Panc1 (cell line): ENCODE data around the gene SYCE1L. TPM values are rescaled to one million over a fixed set of nuclear protein-coding genes. Genes with fewer than 3 reads are reported as not detected.

Experiments used
- ATAC-seq: fragments of 200-7000 bp; cut with Tn5 transposase; 2 replicates; pipeline ENCODE4 v1.9.1; 2020; ENCODE audit warnings: mild to moderate bottlenecking, moderate library complexity
- BruUV-seq: library from RNA; stranded (reverse); fragments of 400-500 nt; replicated peaks from 2 replicates; lab custom pipeline; 2021; lab: Mats Ljungman, UMichigan
- CTCF ChIA-PET: fragments of 300-600 bp; sonication (Branson Sonifier 250); formaldehyde crosslinking; loops from one replicate; lab custom pipeline; 2022; ENCODE audit warnings: antibody characterized with exemption; lab: Charles Lee
- POLR2A ChIA-PET: fragments of 300-600 bp; sonication (Branson Sonifier 250); formaldehyde crosslinking; loops from one replicate; lab custom pipeline; 2022; ENCODE audit warnings: antibody characterized with exemption; lab: Charles Lee
- DNase-seq: peaks from one replicate; pipeline ENCODE4 v3.0.0-alpha.2; 2010; ENCODE audit warnings: low read depth, low spot score
- H3K27ac ChIP-seq: 2 replicates; pipeline ENCODE4 v1.5.1; 2011; ENCODE audit warnings: mild to moderate bottlenecking, low read length, inconsistent platforms
- H3K27me3 ChIP-seq: fragments of 200-500 bp; sonication (Bioruptor generic); 2 replicates; pipeline ENCODE4 v1.6.0; 2014; ENCODE audit warnings: low read length, inconsistent platforms; ENCODE audit not compliant: control insufficient read depth, insufficient read depth
- H3K36me3 ChIP-seq: fragments of 200-500 bp; sonication (Bioruptor generic); 2 replicates; pipeline ENCODE4 v1.5.1; 2014; ENCODE audit warnings: inconsistent platforms, mild to moderate bottlenecking, low read length, moderate library complexity; ENCODE audit not compliant: control insufficient read depth, insufficient read depth
- H3K4me1 ChIP-seq: 2 replicates; pipeline ENCODE4 v1.5.1; 2011; ENCODE audit warnings: inconsistent platforms, mild to moderate bottlenecking, low read length, moderate library complexity; ENCODE audit not compliant: control insufficient read depth, insufficient read depth
- H3K4me3 ChIP-seq, 2 experiments: 2 replicates each; pipeline ENCODE4 v1.5.1; 2011 to 2012; ENCODE audit warnings: low read depth in 2 of 2, low read length in 2 of 2, mild to moderate bottlenecking in 2 of 2, inconsistent platforms in 1 of 2, moderate library complexity in 1 of 2
- H3K9me3 ChIP-seq: fragments of 200-500 bp; sonication (Bioruptor generic); 2 replicates; pipeline ENCODE4 v1.5.1; 2014; ENCODE audit warnings: low read depth, mild to moderate bottlenecking, inconsistent platforms, low read length, moderate library complexity; ENCODE audit not compliant: control insufficient read depth, insufficient read depth
- POLR2AphosphoS5 ChIP-seq: IDR thresholded peaks from 2 replicates; pipeline ENCODE4 v1.6.1; 2012; ENCODE audit warnings: mild to moderate bottlenecking, low read depth, low read length, moderate library complexity
- SIN3A ChIP-seq: IDR thresholded peaks from 2 replicates; pipeline ENCODE4 v1.6.1; 2012; ENCODE audit warnings: low read depth, mild to moderate bottlenecking, low read length, moderate library complexity, borderline replicate concordance; ENCODE audit not compliant: insufficient read depth
- TCF7L2 ChIP-seq: IDR thresholded peaks from 2 replicates; pipeline ENCODE4 v1.6.1; 2011; ENCODE audit warnings: mild to moderate bottlenecking, low read depth, low read length, inconsistent platforms
- in situ Hi-C: cut with HindIII; loops from 2 replicates; pipeline ENCODE4 v1.10.0; 2016; ENCODE audit warnings: low sequenced_read_pairs, low pct_unique_long_range_greater_than_20kb
- intact Hi-C: fragments of 100-400 bp; cut with micrococcal nuclease; formaldehyde crosslinking; loops from one replicate; pipeline ENCODE4 v1.10.0; 2022; ENCODE audit not compliant: unreplicated experiment
- total RNA-seq: library from RNA; stranded (reverse); gene quantifications from one replicate; pipeline ENCODE4 v1.2.1, GENCODE V29; 2021; ENCODE audit not compliant: unreplicated experiment
- TF ChIP-seq, protein P1 (sequence below), 2 experiments: IDR thresholded peaks; 2 replicates each; pipeline ENCODE4 v1.6.1; 2011 to 2012; ENCODE audit warnings: low read depth in 2 of 2, control low read depth in 1 of 2, low read length in 1 of 2, mild to moderate bottlenecking in 1 of 2, moderate library complexity in 1 of 2; ENCODE audit not compliant: insufficient read depth in 1 of 2
- TF ChIP-seq, protein P2 (sequence below): fragments of 450-650 bp; IDR thresholded peaks from 2 replicates; pipeline ENCODE4 v1.5.1; 2017; ENCODE audit warnings: mild to moderate bottlenecking

The SYCE1L gene
- total RNA-seq, 1 experiment from 2014 or later = 4.5 TPM

DNA sequence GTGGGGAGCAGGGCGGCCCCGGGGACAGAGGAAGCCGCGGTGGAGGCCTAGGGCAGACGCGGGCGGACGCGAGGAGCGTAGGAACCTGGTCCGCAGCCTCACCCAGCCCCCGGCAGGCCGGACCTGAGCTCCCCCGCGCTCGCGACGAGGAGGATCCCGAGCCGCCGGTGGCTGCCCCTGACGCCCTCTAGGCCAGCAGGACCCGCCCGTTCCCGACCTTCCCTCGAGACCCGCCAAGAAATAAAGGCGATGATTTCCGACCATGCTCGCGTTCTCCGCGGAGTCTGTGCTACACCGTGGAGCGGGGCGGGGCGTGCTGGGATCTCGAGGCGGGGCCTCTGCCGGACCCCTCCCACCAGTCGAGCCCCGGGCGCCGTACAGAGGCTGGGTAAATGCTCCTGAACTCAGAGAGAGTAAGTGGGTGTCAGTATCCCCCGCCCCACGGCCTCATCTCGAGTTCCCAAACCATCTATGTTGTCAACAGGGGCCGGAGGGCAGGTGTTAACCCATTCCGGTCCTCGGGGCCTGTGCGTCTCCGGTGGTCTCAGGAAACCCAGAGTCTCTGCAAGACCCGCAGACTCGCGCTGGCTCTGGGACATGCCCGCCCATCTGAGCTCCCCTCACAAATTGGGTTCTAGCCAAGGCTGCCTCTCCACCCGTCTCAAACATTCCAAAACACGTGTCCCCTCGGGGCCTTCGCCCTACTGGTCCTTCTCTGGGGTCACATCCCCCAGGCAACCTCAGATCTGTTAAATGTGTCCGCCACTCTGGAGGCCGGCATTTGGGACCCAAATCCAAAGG, 13.7 kb downstream of the SYCE1L start:
- Histone ChIP-seq H3K27me3 (no peaks in the 10 kb centered on the region), H3K36me3 (no peaks in the 10 kb centered on the region), H3K27ac (peak overlapping the region; percentile 70; the same call in 1 of the 2 replicates), H3K4me3 (peak overlapping the region; percentile 64), H3K4me1 (peaks cover 13% of the 10 kb centered on the region; the same call in 1 of the 2 replicates), H3K9me3 (no peaks in the 10 kb centered on the region)
- TF ChIP-seq, protein P1, sequence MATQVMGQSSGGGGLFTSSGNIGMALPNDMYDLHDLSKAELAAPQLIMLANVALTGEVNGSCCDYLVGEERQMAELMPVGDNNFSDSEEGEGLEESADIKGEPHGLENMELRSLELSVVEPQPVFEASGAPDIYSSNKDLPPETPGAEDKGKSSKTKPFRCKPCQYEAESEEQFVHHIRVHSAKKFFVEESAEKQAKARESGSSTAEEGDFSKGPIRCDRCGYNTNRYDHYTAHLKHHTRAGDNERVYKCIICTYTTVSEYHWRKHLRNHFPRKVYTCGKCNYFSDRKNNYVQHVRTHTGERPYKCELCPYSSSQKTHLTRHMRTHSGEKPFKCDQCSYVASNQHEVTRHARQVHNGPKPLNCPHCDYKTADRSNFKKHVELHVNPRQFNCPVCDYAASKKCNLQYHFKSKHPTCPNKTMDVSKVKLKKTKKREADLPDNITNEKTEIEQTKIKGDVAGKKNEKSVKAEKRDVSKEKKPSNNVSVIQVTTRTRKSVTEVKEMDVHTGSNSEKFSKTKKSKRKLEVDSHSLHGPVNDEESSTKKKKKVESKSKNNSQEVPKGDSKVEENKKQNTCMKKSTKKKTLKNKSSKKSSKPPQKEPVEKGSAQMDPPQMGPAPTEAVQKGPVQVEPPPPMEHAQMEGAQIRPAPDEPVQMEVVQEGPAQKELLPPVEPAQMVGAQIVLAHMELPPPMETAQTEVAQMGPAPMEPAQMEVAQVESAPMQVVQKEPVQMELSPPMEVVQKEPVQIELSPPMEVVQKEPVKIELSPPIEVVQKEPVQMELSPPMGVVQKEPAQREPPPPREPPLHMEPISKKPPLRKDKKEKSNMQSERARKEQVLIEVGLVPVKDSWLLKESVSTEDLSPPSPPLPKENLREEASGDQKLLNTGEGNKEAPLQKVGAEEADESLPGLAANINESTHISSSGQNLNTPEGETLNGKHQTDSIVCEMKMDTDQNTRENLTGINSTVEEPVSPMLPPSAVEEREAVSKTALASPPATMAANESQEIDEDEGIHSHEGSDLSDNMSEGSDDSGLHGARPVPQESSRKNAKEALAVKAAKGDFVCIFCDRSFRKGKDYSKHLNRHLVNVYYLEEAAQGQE (IDR thresholded peaks at IDR 0.05; ENCODE audit: insufficient read depth in 1 of 2, low read depth in 2 of 2, low read length in 1 of 2) = no peak
- TF ChIP-seq POLR2AphosphoS5 = no peak
- TF ChIP-seq, protein P2, sequence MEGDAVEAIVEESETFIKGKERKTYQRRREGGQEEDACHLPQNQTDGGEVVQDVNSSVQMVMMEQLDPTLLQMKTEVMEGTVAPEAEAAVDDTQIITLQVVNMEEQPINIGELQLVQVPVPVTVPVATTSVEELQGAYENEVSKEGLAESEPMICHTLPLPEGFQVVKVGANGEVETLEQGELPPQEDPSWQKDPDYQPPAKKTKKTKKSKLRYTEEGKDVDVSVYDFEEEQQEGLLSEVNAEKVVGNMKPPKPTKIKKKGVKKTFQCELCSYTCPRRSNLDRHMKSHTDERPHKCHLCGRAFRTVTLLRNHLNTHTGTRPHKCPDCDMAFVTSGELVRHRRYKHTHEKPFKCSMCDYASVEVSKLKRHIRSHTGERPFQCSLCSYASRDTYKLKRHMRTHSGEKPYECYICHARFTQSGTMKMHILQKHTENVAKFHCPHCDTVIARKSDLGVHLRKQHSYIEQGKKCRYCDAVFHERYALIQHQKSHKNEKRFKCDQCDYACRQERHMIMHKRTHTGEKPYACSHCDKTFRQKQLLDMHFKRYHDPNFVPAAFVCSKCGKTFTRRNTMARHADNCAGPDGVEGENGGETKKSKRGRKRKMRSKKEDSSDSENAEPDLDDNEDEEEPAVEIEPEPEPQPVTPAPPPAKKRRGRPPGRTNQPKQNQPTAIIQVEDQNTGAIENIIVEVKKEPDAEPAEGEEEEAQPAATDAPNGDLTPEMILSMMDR = no peak
- no peak for TF ChIP-seq SIN3A
- TF ChIP-seq TCF7L2 = no peak
- in situ Hi-C loops (no loop called here), intact Hi-C loops (no loop called here)
- POLR2A ChIA-PET = no interaction called here
- DNase-seq (no peak), ATAC-seq (peak; percentile 90)
- CTCF ChIA-PET = no interaction called here
- no TSS peak for BruUV-seq

DNA sequence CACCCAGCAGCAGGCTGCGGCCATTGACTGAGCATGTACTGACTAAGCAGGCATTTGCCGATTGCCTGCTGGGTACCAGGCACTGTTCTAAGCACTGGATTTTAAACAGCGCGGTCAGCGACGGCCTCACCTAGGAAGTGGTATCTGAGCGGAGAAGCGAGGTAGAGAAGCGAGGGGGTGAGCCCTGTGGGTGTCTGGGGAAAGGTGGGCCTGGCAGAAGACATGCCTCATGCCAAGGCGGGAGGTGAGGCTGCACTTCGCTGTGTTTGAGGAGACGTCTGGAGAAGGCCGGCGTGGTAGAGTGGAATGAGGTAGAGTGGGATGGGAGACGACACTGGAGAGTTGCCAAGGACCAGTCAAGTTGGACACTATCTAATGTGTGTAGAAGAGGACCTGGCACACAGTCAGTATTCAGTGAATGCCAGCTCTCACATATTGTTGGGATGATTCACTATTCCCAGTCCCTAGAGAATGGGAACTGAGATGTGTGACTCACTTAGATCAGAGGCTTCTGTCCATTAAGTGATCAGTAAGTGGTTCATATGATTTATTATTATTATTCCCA, 14.4 kb downstream of the SYCE1L start:
- intact Hi-C loops = no loop called here
- Histone ChIP-seq H3K27ac (peak overlapping the region; percentile 40; the same call in 1 of the 2 replicates), H3K4me1 (peaks cover 13% of the 10 kb centered on the region; the same call in 1 of the 2 replicates), H3K27me3 (no peaks in the 10 kb centered on the region), H3K36me3 (no peaks in the 10 kb centered on the region), H3K4me3 (peak overlapping the region; percentile 64), H3K9me3 (no peaks in the 10 kb centered on the region)
- CTCF ChIA-PET = no interaction called here
- POLR2A ChIA-PET = no interaction called here
- DNase-seq = peak; percentile 77
- in situ Hi-C loops = no loop called here
- BruUV-seq = no TSS peak
- TF ChIP-seq, protein P1 (IDR thresholded peaks at IDR 0.05; ENCODE audit: insufficient read depth in 1 of 2, low read depth in 2 of 2, low read length in 1 of 2) = no peak
- TF ChIP-seq SIN3A (no peak), TCF7L2 (no peak), POLR2AphosphoS5 (no peak)
- TF ChIP-seq, protein P2 = no peak
- ATAC-seq = peak; percentile 59
